NCI-H1694 (cell line): ENCODE data around the gene LCNL1.
"Not testable (repeated sequence)": the region's sequence is repeated elsewhere in the genome, so short reads cannot be mapped to it uniquely, and the experiment has no call there.

ENCODE experiments used
- DNase-seq: peaks from one replicate; lab custom pipeline; 2025; lab: John Stamatoyannopoulos, UW

The LCNL1 gene

DNA sequence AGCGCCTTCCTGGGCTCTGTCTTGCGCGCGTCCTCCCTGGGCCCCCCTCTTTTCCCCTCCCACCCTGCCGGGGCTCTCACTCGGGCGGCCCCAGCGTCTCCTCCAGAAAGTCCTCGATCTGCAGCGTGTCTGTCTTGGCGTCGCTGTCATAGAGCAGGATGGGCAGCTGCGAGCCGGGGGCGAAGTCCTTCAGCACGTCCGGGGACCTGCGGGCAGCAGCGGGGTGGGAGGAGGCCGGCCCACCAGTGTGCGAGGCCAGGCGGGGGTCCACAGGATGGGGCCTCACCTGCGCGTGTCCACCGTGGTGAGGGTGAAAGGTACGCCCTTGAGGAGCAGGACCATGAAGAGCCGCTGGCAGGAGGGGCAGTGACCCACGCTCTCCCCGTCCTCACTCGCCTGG lies 12.6 kb downstream of the LCNL1 start:
- DNase-seq: no peak

DNA sequence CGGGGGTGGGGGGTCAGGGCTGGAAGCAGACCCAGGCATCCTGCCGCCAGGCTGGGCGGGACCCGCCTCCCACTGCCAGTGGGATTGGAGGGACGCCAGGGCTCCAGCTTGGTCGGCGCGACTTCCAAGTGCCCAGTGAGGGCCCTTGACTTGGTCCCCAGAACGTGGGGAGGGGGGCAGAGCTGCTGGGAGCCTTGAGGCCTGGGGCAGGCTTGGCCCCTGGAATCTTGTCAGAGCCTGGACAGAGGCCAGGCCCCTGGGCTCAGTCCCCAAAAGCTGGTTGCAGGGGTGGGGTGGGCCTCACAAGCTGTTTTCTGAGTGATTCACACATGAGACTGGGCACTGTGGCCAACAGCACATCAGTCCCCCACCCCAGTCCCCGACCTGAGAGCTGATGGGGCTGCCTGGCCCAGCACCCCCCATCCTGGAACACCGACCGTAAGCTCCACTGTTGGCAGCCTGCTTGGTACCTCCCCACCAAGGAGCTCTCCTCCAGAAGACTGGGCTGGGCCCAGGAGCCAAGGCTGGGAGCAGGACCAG lies 13.0 kb downstream of the LCNL1 start:
- no peak for DNase-seq

DNA sequence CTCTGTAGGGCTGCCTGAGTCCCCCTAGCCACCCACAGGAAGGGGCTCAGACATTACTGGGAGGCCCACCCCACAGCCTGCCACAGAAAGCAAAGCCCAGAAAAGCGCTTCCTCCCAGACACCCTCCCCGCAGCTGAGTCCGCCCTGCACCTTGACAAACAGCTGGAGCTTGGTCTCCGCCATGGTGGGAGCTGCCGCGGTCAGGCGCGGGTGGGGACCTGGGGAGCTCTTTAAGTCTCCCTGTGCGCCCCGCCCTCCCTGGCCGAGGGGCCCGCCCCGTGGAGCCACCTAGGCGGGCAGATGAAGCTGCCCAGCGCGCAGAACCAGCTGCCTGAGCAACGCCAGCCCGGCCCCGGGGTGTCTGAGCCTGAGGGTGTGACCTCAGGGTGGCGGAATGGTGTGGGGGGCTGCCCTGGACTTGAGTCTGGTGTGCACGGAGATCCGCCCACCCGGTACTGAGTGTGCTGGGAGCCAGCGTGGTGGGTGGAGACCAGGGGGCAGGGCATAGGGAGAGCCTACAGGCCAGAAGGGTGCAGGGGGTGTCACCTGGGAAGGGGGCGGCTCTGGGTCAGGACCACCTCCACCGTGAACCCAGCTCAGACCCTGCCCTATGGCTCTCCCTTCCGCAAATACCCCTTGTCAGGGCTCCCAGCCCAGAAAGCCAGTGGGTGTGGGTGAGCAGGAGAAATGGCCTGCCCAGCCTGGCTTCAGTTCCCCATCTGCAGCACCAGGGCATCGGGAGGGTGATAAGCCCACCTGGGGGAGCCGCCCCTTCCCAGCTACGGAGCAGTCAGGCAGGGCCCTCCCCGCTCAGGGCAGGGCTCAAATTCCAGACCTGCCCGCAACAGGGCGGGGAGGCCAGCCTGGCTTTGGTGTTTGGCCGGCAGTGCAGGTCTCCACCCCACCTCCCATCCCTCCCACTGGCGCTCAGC lies 13.8 kb downstream of the LCNL1 start, which contains the start of gene CLIC3:
CLIC3 (minus strand) TSS at position 208 of the 932 bp plus-strand sequence; CDS start at position 183, 25 bp downstream.
- no peak for DNase-seq

GRCh38 chr9:136997371-136997770 lies 14.6 kb downstream of the LCNL1 start:
- DNase-seq: no peak

- DNase-seq: no peak
These were observed 15.0 kb downstream of the LCNL1 start for GRCh38 chr9:136997830-136998234.

DNA sequence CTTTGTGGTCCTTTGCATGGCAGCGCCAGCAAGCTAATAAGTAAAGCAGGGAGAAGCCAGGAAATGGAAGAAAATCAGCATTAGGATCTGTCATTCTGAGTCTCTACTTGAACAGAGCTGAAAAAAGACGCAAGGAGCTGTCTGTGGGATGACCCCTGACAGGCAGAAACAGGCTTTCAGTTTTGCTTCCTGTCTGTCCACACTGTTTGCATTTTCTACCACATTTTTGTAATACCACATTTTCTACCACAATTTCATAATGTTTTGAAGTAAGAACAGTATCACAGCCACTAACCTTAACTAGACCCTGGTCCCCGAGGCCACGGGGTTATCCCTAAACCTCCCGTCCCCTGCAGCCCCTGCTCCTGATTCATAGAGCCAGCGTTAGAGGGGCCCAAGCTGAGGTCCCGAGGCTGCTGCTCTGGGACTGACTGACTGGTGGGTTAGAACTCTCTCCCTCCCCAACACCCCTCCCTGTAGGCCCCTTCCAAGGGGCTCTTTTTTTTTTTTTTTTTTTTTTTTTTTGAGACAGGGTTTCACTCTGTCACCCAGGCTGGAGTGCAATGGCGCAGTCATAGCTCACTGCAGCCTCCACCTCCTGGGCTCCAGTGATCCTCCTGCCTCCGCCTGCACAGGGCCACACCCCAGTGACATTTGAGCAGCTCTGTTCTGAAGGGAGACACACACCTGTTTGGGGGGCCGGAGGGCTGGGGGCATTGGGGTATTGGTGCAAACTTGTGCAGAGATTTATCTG lies 17.6 kb downstream of the LCNL1 start:
- DNase-seq: no peak

DNA sequence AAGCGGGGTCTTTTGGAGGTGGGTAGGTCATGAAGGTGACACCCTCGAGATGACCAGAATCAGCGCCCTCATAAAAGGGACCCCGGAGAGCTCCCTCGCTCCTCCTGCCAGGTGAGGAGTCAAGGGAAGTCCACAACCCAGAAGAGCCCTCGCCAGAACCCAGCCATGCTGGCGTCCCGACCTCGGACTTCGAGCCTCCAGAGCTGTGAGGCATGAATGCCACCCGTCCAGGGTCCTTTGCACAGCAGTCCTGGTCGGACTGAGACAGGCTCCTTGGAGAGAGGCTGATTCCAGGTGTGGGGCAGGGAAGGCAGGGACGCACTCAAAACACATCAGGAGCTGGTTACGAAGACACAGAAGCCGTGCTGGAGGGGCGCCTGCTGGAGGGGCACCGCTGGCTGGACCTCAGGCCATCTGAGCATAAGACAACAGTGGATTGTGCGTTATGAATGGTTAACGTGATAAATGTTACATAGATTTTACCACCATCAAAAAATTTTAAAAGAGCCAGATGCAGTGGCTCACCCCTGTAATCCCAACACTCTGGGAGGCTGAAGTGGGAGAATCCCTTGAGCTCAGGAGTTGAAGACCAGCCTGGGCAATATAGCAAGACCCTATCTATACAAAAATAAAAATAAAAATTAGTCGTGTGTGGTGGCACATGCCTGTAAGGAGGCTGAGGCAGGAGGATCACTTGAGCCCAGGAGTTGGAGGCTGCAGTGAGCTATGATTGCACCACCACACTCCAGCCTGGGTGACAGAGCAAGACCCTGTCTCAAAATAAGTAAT lies 19.3 kb downstream of the LCNL1 start:
- no peak for DNase-seq

DNA sequence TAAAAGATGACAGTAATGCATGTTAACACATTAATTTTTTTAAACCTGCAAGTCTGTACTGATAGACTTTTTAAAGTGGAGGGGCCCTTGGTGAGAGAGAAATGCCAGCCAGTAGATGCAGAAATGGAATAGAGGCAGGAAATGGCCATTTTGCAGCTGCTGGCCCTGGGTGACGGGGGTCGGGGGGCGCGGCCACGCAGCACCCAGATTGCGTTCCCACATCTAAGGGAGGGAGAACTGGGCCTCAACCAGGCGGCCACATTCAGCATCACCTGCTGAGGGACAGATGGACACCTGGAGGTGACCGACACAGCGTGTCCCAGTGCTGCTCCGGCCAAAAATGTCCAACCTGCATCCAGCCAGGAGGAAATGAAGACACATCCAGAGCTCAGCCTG lies 19.9 kb downstream of the LCNL1 start:
- no peak for DNase-seq

DNA sequence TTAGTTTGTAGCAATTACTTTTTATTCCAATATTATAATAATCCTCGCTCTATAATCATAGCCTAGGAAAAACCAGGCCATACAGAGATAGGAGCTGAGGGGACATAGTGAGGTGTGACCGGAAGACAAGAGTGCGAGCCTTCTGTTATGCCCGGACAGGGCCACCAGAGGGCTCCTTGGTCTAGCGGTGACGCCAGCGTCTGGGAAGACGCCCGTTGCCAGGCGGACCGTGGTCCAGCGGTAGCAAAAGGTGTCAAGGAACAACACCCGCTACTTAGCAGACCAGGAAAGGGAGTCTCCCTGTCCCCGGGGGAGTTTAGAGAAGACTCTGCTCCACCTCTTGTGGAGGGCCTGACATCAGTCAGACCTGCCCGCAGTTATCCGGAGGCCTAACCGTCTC lies 21.5 kb downstream of the LCNL1 start:
- not testable (repeated sequence) for DNase-seq

- no peak for DNase-seq
These were observed 23.6 kb downstream of the LCNL1 start for GRCh38 chr9:137006116-137007003.

DNA sequence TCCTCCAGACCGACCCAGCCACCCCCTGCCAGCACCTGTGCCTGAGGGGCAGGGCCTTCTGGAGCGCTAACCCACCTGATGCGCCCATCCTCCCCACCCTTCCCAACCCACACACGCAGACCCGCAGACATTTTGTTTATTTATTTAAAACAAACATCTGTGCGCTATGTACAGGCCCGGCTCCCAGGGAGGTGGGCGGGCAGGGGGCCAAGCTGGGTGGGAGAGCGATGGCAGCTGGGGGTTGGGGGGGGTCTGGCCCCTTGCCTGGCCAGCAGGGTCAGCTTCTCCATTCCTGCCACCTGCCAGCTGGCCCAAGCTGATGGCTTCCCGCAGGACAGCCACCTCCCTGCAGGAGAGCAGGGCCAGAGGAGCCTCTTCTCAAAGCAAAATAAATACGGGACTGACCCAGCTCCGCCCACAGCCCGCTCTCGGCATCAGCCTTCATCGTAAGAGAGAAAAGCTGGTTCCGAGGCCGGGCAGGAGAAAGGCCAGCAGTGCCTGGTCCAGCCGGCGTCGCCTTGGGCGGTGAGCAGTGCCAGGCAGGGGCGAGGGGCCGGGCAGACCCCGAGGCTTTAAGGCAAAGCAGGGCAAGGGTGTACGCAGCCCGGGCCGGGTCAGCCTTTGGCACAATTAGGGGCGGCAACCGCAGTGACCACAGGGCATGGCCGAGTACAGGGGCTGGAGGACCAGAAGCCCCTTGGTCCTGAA lies 24.5 kb downstream of the LCNL1 start:
- no peak for DNase-seq

GRCh38 chr9:137007816-137008270 lies 25.1 kb downstream of the LCNL1 start:
- no peak for DNase-seq

DNA sequence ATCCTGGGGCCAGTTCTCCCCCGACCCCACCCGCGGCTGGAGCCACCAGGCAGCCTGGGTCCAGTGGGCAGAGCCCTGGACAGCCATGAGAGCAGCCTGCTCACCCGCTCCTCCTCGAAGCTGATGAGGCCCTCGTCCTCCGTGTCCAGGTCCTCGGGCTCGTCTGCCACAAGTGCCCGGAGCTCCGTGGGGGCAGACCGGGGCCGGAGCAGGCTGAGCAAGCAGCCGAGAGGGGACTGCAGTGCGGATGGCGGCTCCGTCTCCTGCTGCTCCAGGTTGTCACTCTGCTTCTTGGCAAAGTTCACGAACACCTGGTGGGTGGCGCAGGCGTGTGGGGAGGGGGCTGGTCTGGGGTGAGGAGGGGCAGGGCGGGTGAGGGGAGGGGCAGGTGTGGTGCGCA lies 25.5 kb downstream of the LCNL1 start:
- no peak for DNase-seq

DNA sequence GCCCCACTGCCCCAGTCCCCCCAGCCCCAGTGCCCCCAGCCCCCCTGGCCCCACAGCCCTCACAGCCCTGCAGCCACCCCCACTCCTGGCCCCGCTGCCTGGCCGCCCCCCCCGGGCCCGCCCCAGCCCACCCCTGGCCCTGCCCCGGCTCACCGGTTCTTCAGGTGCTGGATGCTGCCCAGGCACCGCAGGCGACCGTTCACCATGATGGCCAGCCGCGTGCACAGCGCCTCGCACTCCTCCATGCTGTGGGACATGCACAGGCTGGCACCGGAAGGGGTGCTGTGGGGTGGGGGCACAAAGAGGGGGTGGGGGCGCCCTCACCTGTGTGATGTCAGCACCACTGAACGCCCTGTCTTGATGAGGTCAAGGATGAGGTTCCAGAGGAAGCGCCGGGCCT lies 26.4 kb downstream of the LCNL1 start:
- no peak for DNase-seq

DNA sequence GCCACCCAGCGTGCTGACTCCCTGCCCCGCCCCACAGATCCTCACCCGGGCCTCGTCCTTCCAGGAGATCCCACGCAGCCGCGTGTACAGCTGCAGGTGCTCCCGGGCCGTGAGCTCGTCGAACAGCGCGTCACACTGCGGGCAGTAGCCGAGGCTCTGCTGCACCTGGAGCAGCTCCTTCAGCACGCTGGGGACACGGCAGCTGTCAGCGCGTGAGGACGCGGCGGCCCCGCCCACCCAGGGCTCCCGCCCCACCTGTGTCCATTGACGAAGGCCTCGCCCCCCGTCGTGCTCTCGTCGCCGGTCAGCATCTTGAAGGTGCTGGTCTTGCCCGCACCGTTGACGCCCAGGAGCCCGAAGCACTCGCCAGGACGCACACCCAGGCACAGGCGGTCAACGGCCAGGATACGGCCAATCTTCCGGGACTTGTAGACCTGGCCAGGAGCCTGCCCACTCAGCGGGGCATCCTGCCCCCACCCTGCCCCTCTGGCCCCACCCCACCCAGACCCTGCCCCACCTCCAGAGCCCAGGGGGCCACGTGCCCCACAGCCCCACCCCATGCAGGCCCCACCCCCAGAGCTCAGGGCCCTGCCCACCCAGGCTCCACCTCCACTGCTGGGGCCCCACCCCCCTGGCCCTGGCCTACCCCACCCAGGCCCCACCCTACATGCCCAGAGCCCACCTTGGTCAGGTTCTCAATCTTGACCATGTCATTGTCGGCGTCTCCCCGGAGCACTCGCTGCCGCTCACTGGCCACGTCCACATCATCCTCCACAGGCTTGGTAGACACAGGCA lies 27.3 kb downstream of the LCNL1 start:
- DNase-seq: no peak

DNA sequence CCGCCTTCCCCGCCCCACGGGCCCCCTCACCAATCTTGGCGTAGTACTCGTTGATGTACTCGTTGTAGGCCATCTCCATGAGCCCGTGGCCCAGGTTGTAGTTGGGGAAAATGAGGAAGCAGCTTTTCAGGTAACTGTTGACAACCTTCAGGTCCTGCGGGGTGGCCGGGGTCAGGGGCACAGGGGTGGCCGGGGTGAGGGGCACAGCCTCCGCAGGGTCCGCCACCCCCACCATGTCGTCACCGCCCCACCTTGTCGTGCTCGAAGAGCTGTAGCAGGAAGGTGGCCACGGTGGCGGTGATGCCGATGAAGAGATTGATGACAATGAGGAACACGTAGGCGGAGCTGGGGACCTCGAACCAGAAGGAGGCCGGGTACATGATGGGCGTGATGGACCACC lies 28.4 kb downstream of the LCNL1 start:
- no peak for DNase-seq

GRCh38 chr9:137011907-137012675 lies 29.3 kb downstream of the LCNL1 start:
- no peak for DNase-seq

GRCh38 chr9:137012694-137013570 lies 30.1 kb downstream of the LCNL1 start:
- DNase-seq: no peak
